Left lobe of liver (tissue), 2 donors: ENCODE data around the gene MAGEF1. TPM values are rescaled to one million over a fixed set of nuclear protein-coding genes. Genes with fewer than 3 reads are reported as not detected.
"Not testable (repeated sequence)": the region's sequence is repeated elsewhere in the genome, so short reads cannot be mapped to it uniquely, and the experiment has no call there.

ENCODE experiments used
- ATAC-seq: fragments of 200-7000 bp; cut with Tn5 transposase; one replicate; pipeline ENCODE4 v1.9.1; 2020; ENCODE audit warnings: mild to moderate bottlenecking, moderate library complexity
- DNase-seq: peaks from one replicate; pipeline ENCODE4 v3.0.0-alpha.2; 2020; ENCODE audit warnings: low spot score
- total RNA-seq: library from RNA; stranded (reverse); gene quantifications from one replicate; pipeline ENCODE4 v1.2.1, GENCODE V29; 2021
- donor health status: DM: no; HTN: no; CAD: no; lungs with moderate emphysema.
- donor health status: DM: no; HTN: yes; CAD: no.

The MAGEF1 gene
- total RNA-seq, 1 donor from 2014 or later, result 12.0 TPM

- DNase-seq (no peak), ATAC-seq (no peak)
These were observed 31.4 kb upstream of the MAGEF1 start for GRCh38 chr3:184743248-184743647.

DNA sequence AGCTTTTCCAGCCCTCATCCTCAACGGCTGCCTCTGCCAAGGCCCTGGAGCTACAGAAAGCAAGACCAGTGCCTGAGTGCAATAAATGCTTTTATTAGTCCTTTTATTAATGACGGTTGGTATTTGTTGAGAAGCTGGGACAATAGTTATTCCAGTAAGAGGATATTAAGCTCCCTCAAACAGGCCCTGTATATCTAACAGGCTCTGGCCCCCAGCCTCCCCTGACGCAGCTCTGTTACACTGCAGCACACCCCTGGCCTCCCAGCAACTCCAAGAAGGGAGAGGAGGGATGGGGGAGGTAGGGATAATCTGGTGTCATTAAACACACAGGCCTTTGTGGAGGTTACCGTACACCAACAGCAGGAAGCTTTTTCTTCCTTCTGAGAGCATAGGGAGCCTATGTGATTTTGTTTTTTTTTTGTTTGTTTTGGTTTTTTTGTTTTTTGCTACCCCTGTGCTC lies 30.8 kb upstream of the MAGEF1 start:
- ATAC-seq, result no peak

GRCh38 chr3:184741798-184742675 lies 30.2 kb upstream of the MAGEF1 start:
- DNase-seq (peak; percentile 16), ATAC-seq (no peak)

More for the DNA sequence above, 30.8 kb upstream of the MAGEF1 start:
- peak; percentile 5 for DNase-seq

DNA sequence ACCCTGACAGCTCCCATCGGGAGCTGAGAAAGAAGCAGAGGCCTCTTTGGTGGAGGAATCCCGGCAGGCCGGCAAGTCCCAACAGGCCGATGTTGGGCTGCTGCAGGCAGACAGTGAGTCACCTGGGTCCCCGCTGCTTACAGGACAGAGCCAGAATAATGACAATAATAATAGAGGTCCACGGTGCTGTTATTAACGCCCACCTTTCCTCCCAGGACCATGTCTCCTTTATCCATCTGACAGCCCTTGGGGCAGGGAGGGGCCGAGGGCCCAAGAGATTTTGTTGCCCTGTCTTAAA lies 29.3 kb upstream of the MAGEF1 start:
- ATAC-seq, result no peak
- peak; percentile 29 for DNase-seq

DNA sequence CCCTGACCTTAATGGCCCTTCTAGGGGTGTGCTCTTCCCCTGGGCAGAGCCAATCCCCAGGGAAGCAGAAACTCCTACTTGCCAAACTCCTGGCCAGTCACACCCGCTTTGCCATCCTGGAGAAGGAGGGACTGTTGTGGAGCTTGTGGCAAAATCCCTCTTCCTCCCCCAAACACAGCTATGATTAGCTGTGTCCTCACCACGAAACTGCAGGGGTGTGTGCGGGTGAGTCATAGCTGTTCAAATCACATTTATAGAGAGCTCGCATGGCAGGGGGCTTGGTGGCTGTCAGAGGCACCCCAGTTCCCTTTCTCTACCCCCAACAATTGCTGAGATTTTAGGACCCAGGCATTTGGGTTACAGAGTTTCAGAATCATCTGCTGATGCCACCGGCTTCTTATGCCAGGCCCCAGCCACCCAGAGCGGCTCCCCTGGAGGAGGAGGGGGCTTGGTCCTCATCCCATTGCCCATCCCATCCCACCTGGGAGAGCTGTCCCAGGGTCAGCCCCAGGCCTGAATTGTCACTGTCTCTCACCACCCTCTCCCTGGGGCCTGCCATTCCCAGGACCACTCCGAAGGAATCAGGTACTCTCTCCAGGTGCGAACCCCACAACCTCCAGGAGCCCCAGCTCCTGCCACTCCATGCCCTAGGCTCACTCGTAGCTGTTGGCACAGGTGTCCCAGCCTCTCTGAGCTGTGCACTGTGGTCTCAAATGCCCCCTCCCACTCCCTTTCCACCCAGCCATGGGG lies 28.8 kb upstream of the MAGEF1 start:
- DNase-seq (peak; percentile 19), ATAC-seq (no peak)

GRCh38 chr3:184739594-184740505 lies 28.0 kb upstream of the MAGEF1 start:
- ATAC-seq (no peak), DNase-seq (no peak)

DNA sequence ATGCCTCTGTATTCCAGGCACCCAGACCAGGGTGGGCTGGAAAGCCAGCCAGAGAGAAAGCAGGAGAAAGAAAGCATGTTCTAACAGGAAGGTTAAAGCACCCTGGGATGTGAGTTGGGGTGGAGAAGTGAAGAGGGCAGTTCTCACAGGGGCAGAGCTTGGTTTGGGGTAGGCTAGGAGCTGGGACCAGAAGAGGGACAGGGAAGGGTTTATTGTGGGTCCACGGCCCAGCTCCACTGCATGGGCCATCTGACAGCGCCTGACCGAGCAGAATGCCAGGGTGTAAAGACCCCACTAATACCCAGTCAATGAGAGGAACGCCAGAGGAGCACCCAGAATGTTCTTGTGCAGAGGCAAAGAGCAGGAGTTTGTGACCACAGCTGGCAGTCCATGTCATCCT lies 27.1 kb upstream of the MAGEF1 start:
- DNase-seq (peak; percentile 21), ATAC-seq (no peak)

DNA sequence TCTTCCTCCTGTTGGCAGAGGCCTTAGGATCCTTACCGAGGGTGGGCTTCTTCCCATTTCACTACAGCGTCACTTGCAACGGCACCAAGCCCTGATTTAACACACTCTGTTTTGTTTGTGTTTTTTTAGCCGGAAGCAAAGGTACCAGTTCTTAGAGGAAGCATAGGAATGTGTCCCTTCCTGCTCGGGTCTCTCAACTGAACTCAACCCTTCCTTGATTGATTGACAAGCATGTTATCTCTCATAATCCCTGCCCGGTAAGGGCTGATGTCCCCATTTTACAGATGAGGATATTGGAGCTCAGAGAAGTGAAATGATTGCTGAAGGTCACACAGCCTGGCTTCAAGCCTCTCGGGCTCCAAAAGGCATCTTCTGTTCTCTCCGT lies 26.6 kb upstream of the MAGEF1 start:
- ATAC-seq (no peak), DNase-seq (no peak)

DNA sequence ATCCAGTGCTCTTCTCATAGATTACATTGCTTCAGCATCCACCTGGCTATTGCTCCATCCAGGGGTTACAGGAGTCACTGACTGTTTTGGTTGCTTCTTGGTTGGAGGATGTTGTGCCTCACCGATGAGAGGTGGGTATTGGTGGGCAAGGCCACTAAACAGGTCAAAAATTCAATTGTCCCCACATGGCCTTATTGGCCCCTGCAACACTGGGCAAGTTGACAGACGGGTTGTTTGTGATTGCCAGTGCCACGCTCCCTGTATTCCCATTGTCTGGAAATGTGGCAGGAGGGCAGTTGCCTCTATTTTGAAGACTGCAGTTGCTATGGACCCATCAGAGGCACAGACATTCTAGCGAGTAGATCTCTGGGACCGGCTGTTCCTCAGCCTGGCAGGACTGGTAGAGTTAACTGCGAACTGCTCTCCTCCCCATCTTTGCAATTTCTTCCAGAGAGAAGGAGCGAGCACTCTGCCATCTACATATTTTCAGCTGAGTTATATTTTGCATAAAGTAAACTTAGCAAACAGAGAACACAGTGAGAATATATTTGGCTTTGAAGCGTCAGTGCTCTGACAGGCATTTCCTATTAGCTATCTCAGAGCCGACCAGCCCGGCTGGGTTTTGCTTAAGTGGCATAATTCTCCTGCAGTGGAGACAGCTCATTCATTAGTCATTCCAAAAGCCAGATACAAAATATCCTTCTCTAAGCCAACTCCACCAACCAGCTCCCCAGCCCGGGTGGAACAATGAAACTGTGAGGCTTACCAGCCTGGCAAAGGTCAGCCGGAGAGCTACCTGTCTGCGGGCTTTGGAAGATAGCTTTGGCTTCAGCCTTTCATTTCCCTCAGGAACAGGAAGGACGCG lies 26.0 kb upstream of the MAGEF1 start:
- peak; percentile 29 for DNase-seq

DNA sequence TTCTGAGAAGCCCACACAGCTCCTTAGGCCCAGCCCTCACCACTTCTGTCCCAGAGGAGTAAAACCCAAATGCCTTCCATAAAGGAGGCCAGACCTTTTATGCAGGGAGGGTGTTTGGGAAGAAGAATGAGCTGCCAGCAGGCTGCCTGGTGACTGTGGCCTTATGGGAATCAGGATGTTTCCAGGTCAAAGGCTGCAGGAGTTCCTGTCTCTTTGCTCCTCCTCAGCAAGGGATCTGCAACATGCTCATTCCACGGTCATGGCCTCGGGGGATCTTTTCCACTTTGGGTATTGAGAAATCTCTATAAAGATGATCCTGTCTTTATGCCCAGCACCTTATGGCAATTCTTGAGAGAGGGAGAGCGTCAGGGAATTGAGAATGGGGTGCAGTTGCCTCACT lies 25.2 kb upstream of the MAGEF1 start:
- peak; percentile 24 for DNase-seq

More for the DNA sequence above, 26.0 kb upstream of the MAGEF1 start:
- ATAC-seq, result no peak

GRCh38 chr3:184734903-184735701 lies 23.2 kb upstream of the MAGEF1 start:
- DNase-seq, result peak; percentile 37
- ATAC-seq, result no peak

More for the DNA sequence above, 25.2 kb upstream of the MAGEF1 start:
- ATAC-seq, result no peak

DNA sequence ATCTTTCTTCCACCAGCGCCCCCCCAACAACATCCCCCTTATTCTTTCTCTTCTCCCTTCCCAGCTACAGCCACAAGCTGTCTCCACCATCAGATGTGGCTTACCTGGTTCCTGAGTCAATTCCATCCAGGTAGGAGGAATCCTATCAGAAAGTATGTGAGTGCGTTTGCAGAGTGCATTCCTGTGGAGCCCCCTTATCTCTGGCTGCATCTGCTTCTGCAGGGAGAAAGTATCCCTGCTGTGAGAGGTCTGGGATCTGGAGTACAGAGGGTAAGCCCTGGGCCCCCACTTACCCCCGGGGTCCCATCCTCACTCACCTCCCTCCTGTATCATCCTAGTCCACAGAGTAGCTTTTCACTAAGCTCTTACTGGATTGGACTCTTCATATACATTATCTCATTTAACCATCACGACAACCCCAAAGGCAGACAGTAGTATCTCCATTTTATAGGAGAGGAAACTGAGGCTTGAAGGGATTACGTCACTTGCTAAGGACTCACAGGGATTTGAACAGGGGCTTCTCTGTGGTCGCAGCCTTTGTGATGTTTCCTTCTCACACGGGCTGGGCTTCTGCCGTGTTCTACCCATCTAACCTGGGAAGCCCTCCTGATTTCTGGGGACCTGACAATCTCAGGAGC lies 22.2 kb upstream of the MAGEF1 start:
- ATAC-seq (no peak), DNase-seq (peak; percentile 12)

GRCh38 chr3:184733181-184733580 lies 21.3 kb upstream of the MAGEF1 start:
- ATAC-seq, result no peak
- no peak for DNase-seq

DNA sequence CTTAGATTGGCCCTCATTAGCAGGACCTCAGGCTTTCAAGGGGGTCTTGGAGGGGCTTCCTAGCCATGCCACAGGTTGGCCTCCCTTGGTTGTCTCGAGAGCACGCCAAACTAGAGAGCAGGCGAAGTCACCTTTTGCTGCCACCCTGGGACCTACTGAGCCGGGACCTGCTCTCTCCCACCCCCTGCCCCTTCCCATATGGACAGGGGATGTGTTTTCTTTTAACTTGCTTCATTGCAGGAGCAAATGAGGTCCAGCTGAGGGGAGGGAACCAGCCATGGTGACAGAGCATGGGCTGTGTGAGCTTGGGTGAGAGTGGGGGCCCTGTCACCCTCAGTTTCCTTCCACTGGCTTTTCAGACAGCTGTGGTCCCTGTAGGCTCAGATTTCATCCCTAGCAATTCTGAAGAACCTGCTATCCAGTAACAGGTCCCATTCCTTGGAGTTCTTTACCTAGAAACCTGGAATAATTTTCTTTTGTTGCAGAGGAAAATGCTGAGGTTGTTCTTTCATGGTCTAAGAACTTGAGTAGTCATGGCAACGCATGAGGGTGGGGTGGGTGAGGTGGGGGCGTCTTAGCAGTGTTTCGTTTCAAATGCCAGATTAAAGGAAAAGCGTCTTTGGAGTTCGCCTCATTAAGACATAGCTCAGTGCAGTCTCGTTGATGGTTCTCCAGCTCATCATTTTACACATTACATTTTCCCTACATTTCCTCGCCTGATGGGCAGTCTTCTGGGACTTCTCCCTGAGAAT lies 20.1 kb upstream of the MAGEF1 start:
- ATAC-seq (no peak), DNase-seq (peak; percentile 19)

DNA sequence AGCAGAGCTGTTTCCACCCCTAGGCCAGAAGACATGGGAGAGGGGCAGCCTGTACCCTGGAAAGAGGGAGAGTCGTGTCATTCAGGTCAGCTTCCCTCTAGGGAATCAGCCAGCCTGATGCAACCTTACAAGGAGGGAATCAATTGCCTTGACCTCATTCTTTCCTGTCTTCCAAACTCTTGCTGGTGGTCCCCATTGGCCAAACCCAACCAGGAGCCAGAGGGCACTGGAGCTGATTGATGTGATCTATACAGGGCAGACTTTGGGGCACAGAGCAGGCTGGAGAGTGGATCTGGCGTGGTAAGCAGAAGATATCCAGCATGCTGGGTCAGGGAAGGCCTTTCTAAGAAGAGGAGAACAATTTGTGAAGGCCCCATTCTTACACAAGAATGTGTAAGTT lies 19.1 kb upstream of the MAGEF1 start:
- ATAC-seq (no peak), DNase-seq (peak; percentile 27)

DNA sequence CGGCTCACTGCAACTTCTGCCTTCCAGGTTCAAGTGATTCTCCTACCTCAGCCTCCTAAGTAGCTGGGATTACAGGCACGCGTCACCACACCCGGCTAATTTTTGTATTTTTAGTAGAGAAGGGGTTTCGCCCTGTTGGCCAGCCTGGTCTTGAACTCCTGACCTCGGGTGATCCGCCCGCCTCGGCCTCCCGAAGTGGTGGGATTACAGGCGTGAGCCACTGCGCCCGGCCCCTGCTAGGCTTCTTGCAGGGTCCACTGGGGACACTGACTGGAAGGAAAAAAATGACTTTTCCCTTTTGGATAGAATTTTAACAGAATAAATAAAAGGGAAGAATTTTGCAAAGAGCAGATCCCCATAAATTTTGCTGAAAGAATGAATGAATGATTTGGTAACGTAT lies 17.3 kb upstream of the MAGEF1 start:
- DNase-seq, result peak; percentile 35
- not testable (repeated sequence) for ATAC-seq

DNA sequence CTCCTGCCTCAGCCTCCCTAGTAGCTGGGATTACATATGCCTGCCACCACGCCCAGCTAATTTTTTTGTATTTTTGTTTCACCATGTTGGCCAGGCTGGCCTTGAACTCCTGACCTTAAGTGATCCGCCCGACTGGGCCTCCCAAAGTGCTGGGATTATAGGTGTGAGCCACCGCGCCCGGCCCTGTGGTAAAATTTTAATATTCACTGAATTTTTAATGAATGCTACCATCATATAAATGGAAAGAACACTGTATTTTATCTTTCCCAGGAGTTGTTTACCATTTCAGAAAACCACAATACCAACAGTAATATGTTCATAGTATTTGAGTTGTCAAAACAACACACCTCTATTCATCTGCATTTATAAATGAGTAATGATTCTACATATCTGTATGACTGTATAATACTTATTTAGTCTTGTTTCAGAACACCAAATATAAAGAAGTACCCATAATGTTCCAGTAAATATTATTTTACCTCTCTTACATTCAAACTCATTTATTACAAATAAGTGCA lies 16.2 kb upstream of the MAGEF1 start:
- no peak for ATAC-seq

More for the DNA sequence above, 16.2 kb upstream of the MAGEF1 start:
- DNase-seq, result peak; percentile 24
